Measurements from ENCODE around the gene EFCAB6.

EFCAB6 gene

DNA sequence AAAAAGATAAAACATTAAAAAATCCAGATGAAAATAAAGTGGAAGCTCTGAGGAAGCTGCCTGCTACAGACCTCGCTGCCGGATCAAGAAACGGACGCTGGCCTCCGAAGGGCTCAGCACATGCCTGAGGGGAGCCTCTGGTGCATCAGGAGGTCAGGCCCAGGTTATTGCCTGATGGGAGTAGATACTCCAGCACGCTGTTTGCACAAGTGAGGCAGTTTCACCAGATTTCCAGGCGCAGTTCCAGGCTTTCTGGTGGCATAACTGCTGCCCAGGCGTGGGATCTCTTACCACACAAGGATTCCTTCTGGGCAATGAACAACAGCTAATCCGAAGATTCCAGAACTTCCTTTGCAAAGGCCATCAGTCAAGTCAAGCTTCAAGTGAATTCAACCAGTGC lies 246.1 kb downstream of the EFCAB6 start:
- DNase-seq, result no peak

- no peak for DNase-seq
Observed at GRCh38 chr22:43564859-43565258, 247.2 kb downstream of the EFCAB6 start.

DNA sequence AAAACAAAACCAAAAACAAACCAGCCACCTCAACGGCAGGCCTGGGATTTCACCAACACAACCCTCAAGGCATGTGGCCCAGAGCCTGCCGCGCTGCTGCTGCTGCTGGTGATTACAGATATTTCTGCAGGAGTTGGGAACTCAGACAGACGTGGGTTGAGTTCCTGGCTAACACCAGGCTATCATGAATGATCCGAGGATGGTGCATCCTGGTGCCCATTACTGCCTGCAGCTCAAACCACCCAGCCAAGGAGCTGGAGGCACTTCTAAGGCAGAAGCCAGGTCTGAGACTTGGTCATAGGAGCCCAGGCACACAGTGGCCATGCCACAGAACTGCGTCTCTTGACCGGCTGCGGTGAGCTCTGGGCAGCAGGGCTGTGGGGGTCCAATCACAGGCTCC lies 248.5 kb downstream of the EFCAB6 start:
- no peak for DNase-seq

GRCh38 chr22:43562843-43563242 lies 249.3 kb downstream of the EFCAB6 start:
- DNase-seq, result no peak

- DNase-seq, result no peak
Observed at GRCh38 chr22:43561415-43562178, 250.5 kb downstream of the EFCAB6 start.

DNA sequence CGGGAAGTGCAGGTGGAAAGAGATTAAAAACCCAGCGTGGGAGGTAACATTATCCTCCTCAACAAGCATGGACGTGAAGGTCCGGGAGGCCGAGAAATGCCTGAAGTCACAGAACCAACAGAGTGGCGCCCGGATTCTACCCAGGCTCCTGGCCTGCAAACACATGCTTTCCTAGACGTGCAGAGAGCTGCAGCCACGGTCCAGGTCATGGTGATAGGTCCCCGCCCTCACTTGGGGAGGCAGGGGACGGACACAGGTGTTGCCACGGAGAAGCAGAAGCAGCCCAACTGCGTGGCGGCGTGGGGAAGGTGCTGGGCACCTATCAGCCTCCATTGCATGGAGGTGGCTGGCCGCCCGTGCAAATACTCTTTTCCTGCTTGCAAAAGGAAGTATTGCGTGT lies 251.5 kb downstream of the EFCAB6 start:
- no peak for DNase-seq

- DNase-seq, result no peak
Observed at GRCh38 chr22:43555561-43556515, 256.3 kb downstream of the EFCAB6 start.

DNA sequence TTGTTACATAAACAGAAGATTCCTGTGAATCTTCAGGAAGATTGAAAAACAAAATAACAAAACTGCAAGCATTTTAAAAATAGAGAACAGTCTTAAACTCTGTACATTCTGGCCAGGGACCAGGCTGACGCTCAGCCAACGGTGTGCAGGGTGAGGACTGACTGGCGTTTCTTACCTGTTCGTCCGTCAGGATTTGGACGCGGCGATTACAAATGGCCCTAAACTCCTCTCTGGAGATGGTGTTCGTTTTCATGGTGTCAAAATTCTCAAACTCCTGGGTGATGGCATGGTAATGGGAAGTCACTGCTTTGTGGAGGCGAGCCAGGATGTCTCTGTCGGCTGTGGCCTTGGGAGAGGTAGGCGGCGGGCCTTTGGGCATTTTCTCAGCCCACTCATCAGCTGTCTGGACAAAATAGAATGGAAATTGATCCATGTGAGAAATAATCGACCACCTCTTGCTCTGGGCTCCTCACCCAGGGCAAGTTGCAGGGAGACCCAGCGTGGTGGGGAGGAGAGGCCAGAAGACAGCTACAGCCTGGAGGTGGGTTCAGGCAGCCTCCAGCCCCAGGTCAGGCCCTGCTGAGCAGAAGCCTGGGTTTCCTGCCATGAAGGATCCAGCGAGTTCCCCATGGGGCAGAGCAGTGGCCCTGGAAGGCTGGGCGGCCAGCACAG lies 257.3 kb downstream of the EFCAB6 start:
- no peak for DNase-seq

GRCh38 chr22:43554259-43554636 lies 257.9 kb downstream of the EFCAB6 start:
- DNase-seq, result no peak

GRCh38 chr22:43553451-43554258 lies 258.4 kb downstream of the EFCAB6 start:
- DNase-seq, result no peak

DNA sequence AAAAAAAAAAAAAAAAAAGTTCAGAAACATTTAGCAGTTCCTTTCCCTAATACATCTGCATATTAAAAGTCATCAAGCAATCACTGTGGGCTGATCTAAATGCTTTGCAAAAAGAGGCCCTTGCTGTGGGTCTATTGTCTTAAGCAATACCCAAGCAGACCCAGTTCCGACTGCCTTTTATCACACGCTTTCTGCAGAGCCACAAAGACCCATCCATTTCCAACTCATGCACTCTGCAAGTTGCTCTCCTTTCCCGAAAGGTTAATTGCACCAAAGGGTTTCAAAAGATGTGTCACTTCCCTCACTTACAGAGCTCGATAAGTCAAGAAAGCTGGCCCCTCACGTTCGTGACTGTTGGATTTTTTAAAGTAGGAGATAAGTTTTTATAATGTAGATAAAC lies 261.4 kb downstream of the EFCAB6 start:
- DNase-seq, result no peak

DNA sequence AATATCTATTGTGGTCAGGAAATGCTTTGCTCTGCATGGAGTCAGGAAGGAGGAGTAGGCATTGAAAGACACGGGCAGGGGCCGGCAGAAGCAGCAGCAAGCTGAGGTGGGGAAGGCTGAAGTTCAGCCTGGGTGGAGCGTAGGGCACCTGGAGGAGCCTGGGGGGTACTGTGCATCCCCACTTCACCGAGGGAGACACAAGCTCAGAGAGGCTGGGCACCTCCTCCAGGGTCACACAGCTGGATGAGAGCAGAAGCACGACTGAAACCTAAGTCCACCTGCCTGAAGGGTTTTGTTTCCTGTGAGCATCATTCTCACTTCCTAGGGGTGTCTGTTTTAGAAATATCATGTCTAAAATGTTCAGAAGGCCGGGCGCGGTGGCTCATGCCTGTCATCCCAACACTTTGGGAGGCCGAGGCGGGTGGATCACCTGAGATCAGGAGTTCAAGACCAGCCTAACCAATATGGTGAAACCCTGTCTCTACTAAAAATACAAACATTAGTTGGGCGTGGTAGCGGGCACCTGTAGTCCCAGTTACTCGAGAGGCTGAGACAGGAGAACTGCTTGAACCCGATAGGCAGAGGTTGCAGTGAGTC lies 262.0 kb downstream of the EFCAB6 start:
- no peak for DNase-seq

DNA sequence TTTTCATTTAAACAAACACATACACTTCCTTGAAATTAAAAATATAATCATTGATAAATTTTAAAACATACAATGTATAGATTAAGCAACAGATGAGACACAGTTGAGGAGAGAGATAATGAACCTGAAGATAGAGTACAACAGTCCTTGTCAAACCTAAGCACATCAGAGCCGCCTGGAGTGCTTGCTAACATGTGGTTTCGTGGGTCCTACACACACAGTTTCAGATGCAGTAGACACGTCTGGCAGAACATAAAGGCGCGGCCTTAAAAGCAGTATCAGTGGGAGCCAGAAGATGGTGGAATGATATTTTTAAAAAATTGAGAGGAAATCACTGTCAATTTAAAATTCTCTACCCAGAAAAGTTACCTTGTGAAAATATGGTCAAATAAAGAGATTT lies 265.9 kb downstream of the EFCAB6 start:
- DNase-seq, result no peak

DNA sequence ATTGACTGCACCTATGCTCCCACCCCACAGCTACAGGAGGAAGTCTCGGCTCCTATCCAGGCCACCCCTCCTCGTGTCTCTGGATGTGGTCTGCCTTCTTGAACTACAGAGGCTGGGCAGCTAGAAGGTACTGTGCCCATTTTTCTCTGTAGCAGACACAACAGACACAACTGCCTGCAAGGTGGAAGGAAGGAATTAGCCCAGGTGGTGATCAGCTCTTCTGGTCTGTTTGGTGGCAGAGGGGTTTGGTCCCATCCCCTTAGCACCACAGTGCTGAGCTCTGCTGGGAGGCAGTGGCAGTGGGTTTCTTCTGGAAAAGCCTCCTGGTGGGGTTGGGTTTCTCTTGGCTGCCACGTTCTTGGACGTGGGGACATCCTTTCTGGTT lies 267.8 kb downstream of the EFCAB6 start:
- DNase-seq, result no peak

DNA sequence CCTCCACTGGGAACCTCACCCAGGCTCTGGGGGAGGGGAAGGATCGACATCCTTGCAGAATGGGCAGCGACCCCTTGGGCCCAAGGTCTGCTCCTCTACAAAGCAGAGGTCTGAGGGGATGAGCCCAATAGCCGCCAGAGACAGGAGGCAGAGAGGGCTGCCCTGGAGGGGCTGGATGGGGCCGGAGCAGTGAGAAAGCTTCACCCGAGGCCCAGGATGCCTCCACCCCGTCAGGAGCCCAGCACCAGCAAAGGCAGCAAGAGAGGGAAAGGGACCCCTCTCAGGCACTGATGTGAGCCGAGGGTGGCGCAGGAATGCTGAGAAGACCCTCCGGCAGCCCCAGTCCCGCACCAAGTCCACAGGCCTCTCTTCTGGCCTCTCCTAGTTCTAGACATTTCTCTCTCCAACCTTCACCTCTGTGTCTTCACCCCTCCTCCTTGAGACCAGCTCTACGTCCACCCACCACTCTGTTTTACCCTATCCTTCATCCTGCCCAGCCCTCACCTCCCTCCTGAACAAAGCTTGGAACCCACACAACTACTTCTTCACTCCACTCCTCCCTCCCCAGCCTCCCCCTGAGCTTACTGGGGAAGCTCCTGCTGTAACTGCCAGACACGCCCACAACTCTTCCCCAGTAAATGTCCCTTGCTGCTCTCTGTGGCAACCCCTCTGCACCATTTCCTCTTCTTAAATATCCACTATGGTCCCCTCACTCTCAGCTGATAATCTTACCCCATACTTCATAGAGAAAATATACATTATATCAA lies 268.4 kb downstream of the EFCAB6 start:
- no peak for DNase-seq

DNA sequence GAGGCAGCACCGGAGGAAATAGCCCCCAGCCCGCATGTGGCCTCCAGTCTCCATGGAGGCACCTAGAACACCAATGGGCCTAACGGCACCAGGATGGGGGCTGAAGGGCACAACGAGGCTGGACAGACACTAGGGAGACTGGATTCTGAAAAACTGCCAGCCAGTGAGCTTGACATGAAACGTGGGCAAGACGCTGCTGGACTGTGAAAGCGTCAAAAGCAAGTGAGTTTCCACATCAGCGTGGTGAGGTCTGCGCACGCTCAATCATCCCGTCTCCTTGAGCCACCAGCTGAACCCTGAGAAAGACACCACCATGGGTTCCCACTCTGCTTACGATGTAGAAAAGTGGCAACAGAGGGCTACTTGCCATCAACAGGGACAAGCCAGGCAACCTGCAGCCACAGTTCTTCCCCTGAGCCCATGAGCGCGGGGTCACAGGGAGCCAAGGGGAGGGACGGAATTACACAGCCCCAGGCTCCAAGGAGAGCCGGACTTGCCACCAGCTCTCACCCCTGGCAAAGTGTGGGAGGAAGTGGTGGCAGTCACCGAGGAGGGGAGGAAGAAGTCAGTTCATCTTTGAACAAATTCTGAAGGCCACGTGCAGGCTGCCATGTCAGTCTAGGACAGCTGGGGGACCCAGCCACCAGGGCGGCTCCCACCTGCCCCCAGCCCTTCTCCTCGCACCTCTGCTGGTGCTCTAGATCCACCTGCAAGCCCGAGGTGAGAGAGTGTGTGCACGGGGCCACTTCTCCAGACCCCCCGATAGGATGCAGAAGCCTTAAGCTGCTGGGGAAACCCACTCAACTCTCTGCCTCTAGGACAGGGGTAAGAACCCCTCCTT lies 269.2 kb downstream of the EFCAB6 start:
- DNase-seq, result no peak

DNA sequence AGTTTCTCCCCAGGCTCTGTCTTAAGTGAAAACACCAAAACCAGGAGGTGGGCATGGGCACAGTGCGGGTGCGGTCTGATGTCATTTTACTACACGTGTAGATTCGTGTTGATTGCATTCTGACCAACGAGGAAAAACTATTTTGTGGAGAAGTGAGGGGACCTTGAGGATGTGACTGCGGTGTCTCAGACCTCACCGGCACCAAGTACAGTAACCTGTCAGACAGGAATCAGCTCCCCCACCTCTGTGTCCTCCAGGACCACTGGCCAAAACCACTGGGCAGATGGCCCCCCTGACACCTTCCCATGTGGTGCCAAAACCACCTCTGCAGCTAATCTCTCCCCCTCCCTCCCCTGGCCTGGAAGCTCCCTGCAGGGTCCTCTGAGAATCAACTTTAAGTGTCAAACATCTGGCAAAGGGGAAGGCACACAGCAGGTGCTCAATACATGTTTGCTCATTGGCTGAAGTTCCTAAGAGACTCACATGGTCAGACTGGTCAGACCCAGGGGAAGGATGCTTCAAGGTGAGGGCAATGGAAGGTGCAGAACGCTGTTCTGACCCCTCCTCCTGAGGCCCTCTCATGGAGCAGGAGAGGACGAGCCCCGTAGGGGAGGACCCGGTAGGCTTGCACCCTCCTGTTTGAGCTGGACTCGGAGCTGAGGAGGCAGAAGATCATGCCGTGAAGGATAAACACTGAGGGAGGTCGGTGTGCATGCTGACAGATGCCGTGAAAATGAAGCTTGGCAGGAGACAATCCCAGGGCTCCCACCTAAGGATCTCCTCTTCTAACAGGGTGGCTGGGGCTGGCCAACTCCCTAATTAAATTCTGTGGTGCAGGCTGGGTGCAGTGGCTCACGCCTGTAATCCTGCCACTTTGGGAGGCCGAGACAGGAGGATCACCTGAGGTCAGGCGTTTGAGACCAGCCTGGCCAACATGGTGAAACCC lies 270.4 kb downstream of the EFCAB6 start:
- no peak for DNase-seq

- no peak for DNase-seq
Observed at GRCh38 chr22:43541022-43541421, 271.1 kb downstream of the EFCAB6 start.

- DNase-seq, result no peak
Observed at GRCh38 chr22:43540529-43540923, 271.6 kb downstream of the EFCAB6 start.

All from stimulated activated CD4-positive, alpha-beta T cell treated with anti-CD3 and anti-CD28 coated beads, Interleukin-4, amount 100 ng/mL, for 24 hours (primary cell).